GM23338 (cell line): ENCODE measurements around the gene ZNF516. TPM values are rescaled to one million over a fixed set of nuclear protein-coding genes. Genes with fewer than 3 reads are reported as not detected.
"Not testable (repeated sequence)": the region's sequence is repeated elsewhere in the genome, so short reads cannot be mapped to it uniquely, and the experiment has no call there.

Experiments used
- ATAC-seq: fragments of 200-7000 bp; cut with Tn5 transposase; 3 replicates; pipeline ENCODE4 v1.9.1; 2020
- DNase-seq: peaks from one replicate; pipeline ENCODE4 v3.0.0-alpha.2; 2015; ENCODE audit warnings: low spot score
- H2AFZ ChIP-seq: fragments of 200-600 bp; sonication (generic); 2 replicates; pipeline ENCODE4 v1.8.0; 2016; ENCODE audit warnings: antibody characterized with exemption, mild to moderate bottlenecking, moderate library complexity
- H3F3A ChIP-seq: fragments of 200-600 bp; sonication (generic); replicated peaks from 2 replicates; pipeline ENCODE4 v1.8.0; 2017; ENCODE audit warnings: antibody characterized with exemption, mixed run types, low read depth
- H3K27ac ChIP-seq: fragments of 200-600 bp; sonication (generic); 2 replicates; pipeline ENCODE4 v1.6.1; 2016; ENCODE audit warnings: low read depth
- H3K27me3 ChIP-seq: fragments of 200-600 bp; sonication (generic); 2 replicates; pipeline ENCODE4 v1.8.0; 2016; ENCODE audit warnings: mild to moderate bottlenecking, mixed run types, moderate library complexity; ENCODE audit not compliant: insufficient read depth
- H3K36me3 ChIP-seq: fragments of 200-600 bp; sonication (generic); 2 replicates; pipeline ENCODE4 v1.8.0; 2016; ENCODE audit warnings: mild to moderate bottlenecking; ENCODE audit not compliant: insufficient read depth
- H3K4me1 ChIP-seq: fragments of 200-600 bp; sonication (generic); 2 replicates; pipeline ENCODE4 v1.8.0; 2016; ENCODE audit warnings: mild to moderate bottlenecking, moderate library complexity; ENCODE audit not compliant: insufficient read depth
- H3K4me2 ChIP-seq: fragments of 200-600 bp; sonication (generic); 2 replicates; pipeline ENCODE4 v1.7.1; 2017; ENCODE audit warnings: mixed run types
- H3K4me3 ChIP-seq: fragments of 200-600 bp; sonication (generic); 2 replicates; pipeline ENCODE4 v1.6.1; 2016; ENCODE audit warnings: mixed run types
- H3K79me2 ChIP-seq: fragments of 200-600 bp; sonication (generic); replicated peaks from 2 replicates; pipeline ENCODE4 v1.8.0; 2017; ENCODE audit warnings: mild to moderate bottlenecking; ENCODE audit not compliant: insufficient read depth
- H3K9me2 ChIP-seq: fragments of 200-600 bp; sonication (generic); 2 replicates; pipeline ENCODE4 v1.8.0; 2017; ENCODE audit not compliant: insufficient read depth
- H4K20me1 ChIP-seq: fragments of 200-600 bp; sonication (generic); replicated peaks from 2 replicates; pipeline ENCODE4 v1.8.0; 2017; ENCODE audit warnings: mild to moderate bottlenecking; ENCODE audit not compliant: insufficient read depth
- H3K27ac Mint-ChIP-seq: 2 replicates; pipeline ENCODE4 v1.8.0; 2020; ENCODE audit warnings: inconsistent platforms, mild to moderate bottlenecking, moderate library complexity, mixed read lengths
- H3K27me3 Mint-ChIP-seq: 3 replicates; pipeline ENCODE4 v1.8.0; 2022; ENCODE audit warnings: low read depth, mild to moderate bottlenecking, moderate library complexity, mixed read lengths, inconsistent platforms; ENCODE audit not compliant: insufficient read depth, poor library complexity
- H3K36me3 Mint-ChIP-seq: 3 replicates; pipeline ENCODE4 v1.8.0; 2021; ENCODE audit warnings: low read depth, mild to moderate bottlenecking, inconsistent platforms, moderate library complexity, mixed read lengths
- H3K4me1 Mint-ChIP-seq: 3 replicates; pipeline ENCODE4 v1.8.0; 2020; ENCODE audit warnings: mild to moderate bottlenecking, inconsistent platforms, mixed read lengths
- H3K4me3 Mint-ChIP-seq: 3 replicates; pipeline ENCODE4 v1.8.0; 2021; ENCODE audit warnings: moderate library complexity, mild to moderate bottlenecking, inconsistent platforms, mixed read lengths
- H3K9me3 Mint-ChIP-seq: 3 replicates; pipeline ENCODE4 v1.8.0; 2020; ENCODE audit warnings: moderate library complexity, mild to moderate bottlenecking, inconsistent platforms, mixed read lengths
- CTCF ChIP-seq, 2 experiments: fragments of 200-600 bp in 1 of 2; sonication (generic) in 1 of 2; conservative IDR thresholded peaks; 2 replicates each; pipeline versions ENCODE4 v1.5.1 to v1.6.1; 2016 to 2017; ENCODE audit warnings: antibody characterized with exemption in 2 of 2, low read depth in 2 of 2, mild to moderate bottlenecking in 2 of 2, moderate library complexity in 1 of 2
- ETS1 ChIP-seq: IDR thresholded peaks from 2 replicates; pipeline ENCODE4 v1.6.1; 2016; ENCODE audit warnings: antibody characterized with exemption
- EZH2phosphoT487 ChIP-seq: fragments of 200-600 bp; sonication (generic); IDR thresholded peaks from one replicate; pipeline ENCODE4 v1.8.1; 2018; ENCODE audit warnings: antibody characterized with exemption; ENCODE audit not compliant: unreplicated experiment
- JUNB ChIP-seq: IDR thresholded peaks from one replicate; pipeline ENCODE4 v1.6.1; 2016; ENCODE audit warnings: antibody characterized with exemption; ENCODE audit not compliant: unreplicated experiment
- POLR2AphosphoS5 ChIP-seq: IDR thresholded peaks from 2 replicates; pipeline ENCODE4 v1.6.1; 2016; ENCODE audit warnings: antibody characterized with exemption, low read depth
- REST ChIP-seq: IDR thresholded peaks from one replicate; pipeline ENCODE4 v1.6.1; 2018; ENCODE audit warnings: antibody characterized with exemption; ENCODE audit not compliant: unreplicated experiment
- STAT1 ChIP-seq: IDR thresholded peaks from one replicate; pipeline ENCODE4 v1.6.1; 2016; ENCODE audit warnings: antibody characterized with exemption; ENCODE audit not compliant: unreplicated experiment
- ZNF114 ChIP-seq: fragments of 250-450 bp; sonication (Bioruptor Pico); IDR thresholded peaks from 2 replicates; pipeline ENCODE4 v1.5.0; 2020; ENCODE audit warnings: mild to moderate bottlenecking, moderate library complexity
- ZNF331 ChIP-seq: fragments of 250-450 bp; sonication (Bioruptor Pico); IDR thresholded peaks from 2 replicates; pipeline ENCODE4 v1.5.0; 2020; ENCODE audit warnings: low read depth, mild to moderate bottlenecking, moderate library complexity
- ZNF462 ChIP-seq: fragments of 250-450 bp; sonication (Bioruptor Pico); IDR thresholded peaks from 2 replicates; pipeline ENCODE4 v1.5.0; 2020; ENCODE audit warnings: mild to moderate bottlenecking, moderate library complexity
- polyA plus RNA-seq: library from polyadenylated mRNA; unstranded; fragments of >200 nt; fragmentation: Nextera tagmentation; extraction: Ambion mirVana; gene quantifications from 2 replicates; pipeline ENCODE4 v1.2.1, GENCODE V29; 2016
- total RNA-seq: library from RNA; depleted of rRNA; stranded (reverse); fragments of >200 nt; shearing (Covaris generic); gene quantifications from 2 replicates; pipeline ENCODE4 v1.2.3, GENCODE V29; 2014

ZNF516 gene
- total and polyA plus RNA-seq, 2 experiments from 2014 or later = 11.9 to 24.2 TPM

- not testable (repeated sequence) for H3K36me3 ChIP-seq, H3K4me3 ChIP-seq, H3K27me3 Mint-ChIP-seq, H3K36me3 Mint-ChIP-seq, H4K20me1 ChIP-seq, DNase-seq, H3K9me2 ChIP-seq, H3K27ac Mint-ChIP-seq, H3K27ac ChIP-seq, H3K4me2 ChIP-seq, H3K4me1 ChIP-seq, H2AFZ ChIP-seq, ATAC-seq, H3K4me1 Mint-ChIP-seq, H3K27me3 ChIP-seq, H3F3A ChIP-seq, H3K79me2 ChIP-seq, H3K9me3 Mint-ChIP-seq, H3K4me3 Mint-ChIP-seq
Measured at GRCh38 chr18:76536593-76536992, 41.6 kb upstream of the ZNF516 start.

- Histone ChIP-seq H3K27me3 (no peaks in the 10 kb centered on the region), H4K20me1 (no peaks in the 10 kb centered on the region), H3K4me3 (no peak overlapping the region), H3K79me2 (no peaks in the 10 kb centered on the region), H3K27ac (no peak overlapping the region), H3K9me2 (no peaks in the 10 kb centered on the region), H2AFZ (no peak overlapping the region), H3F3A (no peaks in the 10 kb centered on the region), H3K4me1 (peaks cover 15% of the 10 kb centered on the region), H3K4me2 (no peak overlapping the region), H3K36me3 (no peaks in the 10 kb centered on the region)
- H3K4me3 Mint-ChIP-seq = no peak overlapping the region
- ATAC-seq (no peak), DNase-seq (no peak)
- H3K36me3 Mint-ChIP-seq = no peaks in the 10 kb centered on the region
- H3K27ac Mint-ChIP-seq = no peak overlapping the region
- no peaks in the 10 kb centered on the region; the same call in 1 of the 3 replicates for H3K9me3 Mint-ChIP-seq
- H3K4me1 Mint-ChIP-seq = peaks cover 19% of the 10 kb centered on the region
- H3K27me3 Mint-ChIP-seq = peaks cover 12% of the 10 kb centered on the region
- TF ChIP-seq ZNF462 (no peak), ETS1 (no peak), STAT1 (no peak), CTCF (conservative IDR thresholded peaks at IDR 0.05; ENCODE audit: low read depth in 2 of 2) (no peak), JUNB (no peak), REST (no peak), ZNF114 (no peak), ZNF331 (no peak), EZH2phosphoT487 (no peak), POLR2AphosphoS5 (no peak)
Measured at GRCh38 chr18:76532875-76533274, 37.8 kb upstream of the ZNF516 start.
